KBM-7 (cell line): ENCODE results near the gene IP6K2.
"Not testable (repeated sequence)": the region's sequence is repeated elsewhere in the genome, so short reads cannot be mapped to it uniquely, and the experiment has no call there.

ENCODE experiments used
- DNase-seq: peaks from one replicate; pipeline ENCODE4 v3.0.0-alpha.2; 2015
- in situ Hi-C: fragments of 300-500 bp; cut with MboI; formaldehyde crosslinking; loops from 2 replicates; pipeline ENCODE4 v1.14.3; 2020; ENCODE audit warnings: low sequenced_read_pairs, low pct_unique_long_range_greater_than_20kb, mixed read lengths

Gene IP6K2

DNA sequence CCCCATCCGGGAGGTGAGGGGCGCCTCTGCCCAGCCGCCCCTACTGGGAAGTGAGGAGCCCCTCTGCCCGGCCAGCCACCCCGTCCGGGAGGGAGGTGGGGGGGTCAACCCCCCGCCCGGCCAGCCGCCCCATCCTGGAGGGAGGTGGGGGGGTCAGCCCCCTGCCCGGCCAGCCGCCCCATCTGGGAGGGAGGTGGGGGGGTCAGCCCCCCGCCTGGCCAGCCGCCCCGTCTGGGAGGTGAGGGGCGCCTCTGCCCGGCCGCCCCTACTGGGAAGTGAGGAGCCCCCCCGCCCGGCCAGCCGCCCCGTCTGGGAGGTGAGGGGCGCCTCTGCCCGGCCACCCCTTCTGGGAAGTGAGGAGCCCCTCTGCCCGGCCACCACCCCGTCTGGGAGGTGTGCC is 17.5 kb upstream of the IP6K2 start:
- DNase-seq, in situ Hi-C loops: not testable (repeated sequence)

DNA sequence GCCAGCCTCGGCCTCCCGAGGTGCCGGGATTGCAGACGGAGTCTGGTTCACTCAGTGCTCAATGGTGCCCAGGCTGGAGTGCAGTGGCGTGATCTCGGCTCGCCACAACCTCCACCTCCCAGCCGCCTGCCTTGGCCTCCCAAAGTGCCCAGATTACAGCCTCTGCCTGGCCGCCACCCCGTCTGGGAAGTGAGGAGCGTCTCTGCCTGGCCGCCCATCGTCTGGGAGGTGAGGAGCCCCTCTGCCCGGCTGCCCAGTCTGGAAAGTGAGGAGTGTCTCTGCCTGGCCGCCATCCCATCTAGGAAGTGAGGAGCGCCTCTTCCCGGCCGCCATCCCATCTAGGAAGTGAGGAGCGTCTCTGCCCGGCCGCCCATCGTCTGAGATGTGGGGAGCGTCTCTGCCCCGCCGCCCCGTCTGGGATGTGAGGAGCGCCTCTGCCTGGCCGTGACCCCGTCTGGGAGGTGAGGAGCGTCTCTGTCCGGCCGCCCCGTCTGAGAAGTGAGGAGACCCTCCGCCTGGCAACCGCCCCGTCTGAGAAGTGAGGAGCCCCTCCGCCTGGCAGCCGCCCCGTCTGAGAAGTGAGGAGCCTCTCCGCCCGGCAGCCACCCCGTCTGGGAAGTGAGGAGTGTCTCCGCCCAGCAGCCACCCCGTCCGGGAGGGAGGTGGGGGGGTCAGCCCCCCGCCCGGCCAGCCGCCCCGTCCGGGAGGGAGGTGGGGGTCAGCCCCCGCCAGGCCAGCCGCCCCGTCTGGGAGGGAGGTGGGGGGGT is 16.9 kb upstream of the IP6K2 start:
- in situ Hi-C loops = not testable (repeated sequence)

DNA sequence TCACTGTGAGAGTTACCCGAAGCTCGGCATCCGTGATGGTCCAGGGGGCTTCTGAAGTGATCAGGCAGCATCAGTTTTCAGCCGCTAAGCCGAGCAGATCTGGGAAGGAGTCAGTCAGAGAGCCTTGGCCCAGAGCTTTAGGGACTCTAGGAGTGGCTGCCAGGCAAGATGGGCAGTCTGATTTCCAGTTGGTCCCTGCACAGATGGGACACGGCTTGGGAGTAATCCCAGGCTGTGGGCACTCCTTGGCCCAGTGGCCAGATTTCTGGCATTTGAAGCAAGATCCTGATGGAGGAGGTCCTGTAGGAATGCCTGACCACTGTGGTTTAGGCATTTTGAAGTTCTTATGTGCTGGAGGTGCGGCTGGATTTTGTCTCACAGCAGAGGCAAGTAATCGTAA is 10.5 kb upstream of the IP6K2 start:
- in situ Hi-C loops = no loop called here
- DNase-seq = no peak

More for the DNA sequence above, 16.9 kb upstream of the IP6K2 start:
- DNase-seq = not testable (repeated sequence)

DNA sequence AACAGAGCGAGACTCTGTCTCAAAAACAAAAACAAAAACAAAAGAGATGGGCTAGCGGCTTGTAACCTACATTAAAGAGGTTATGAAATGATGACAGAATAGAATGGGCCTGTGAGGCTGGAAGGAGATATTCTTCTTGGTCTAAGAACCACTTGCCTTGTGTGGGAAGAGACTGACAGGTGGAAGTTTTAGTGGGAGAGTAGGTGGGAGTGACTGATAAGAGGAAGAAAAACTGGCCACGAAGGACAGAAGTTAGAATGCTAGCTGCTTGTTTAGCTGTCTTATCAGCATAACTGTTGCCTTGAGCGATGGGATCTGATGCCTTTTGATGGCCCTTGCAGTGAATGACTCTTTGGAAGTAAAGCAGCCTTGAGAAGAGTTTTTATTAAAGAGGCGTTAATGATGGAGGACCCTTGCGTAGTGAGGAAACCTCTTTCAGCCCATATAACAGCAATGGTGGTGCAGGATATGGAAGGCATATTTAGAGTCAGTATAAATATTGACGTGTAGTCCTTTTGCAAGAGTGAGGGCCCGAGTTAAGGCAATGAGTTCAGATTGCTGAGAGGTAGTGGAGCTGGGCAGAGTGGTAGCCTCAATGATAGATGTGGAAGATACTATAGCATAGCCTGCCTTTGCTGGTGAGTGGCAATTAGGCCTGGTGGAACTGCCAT is 8.3 kb upstream of the IP6K2 start:
- in situ Hi-C loops, DNase-seq: not testable (repeated sequence)

DNA sequence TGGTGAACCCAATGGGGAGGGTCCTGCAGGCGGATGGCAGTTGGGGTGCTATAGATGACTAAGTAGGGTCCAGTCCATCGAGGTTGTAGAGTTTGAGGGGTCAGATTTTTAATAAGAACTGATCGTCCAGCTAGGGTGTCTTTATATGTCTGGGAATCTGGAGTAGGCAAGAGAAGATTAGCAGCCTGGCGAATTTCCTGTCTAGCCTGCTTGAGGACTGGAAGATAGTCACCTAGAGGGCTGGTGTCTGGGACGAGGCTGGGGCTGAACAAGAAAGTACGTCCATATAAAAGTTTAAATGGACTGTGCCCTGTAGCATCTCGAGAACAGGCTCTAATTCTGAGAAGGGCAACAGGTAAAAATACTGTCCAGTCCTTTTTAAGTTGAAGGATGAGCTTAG is 6.7 kb upstream of the IP6K2 start:
- in situ Hi-C loops = no loop called here

DNA sequence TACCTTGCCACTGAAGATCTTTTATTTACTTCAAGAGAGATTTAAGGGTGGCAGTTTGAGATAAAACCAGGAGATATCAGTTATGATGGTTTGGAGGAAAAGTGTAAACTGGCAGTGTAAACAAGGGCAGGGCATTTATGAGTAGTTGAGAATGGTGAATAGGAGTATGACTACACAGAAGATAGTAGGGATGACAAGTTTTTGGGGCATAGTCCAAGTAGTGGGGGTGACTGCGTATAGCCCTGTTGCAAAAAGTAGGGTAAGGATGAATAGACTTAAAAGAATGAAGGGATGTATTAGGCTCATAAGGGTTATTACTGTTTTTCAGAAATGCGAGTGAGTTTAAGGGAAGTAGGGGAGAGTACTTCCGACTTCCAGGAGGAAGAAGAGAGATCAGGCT is 6.3 kb upstream of the IP6K2 start:
- in situ Hi-C loops, DNase-seq: not testable (repeated sequence)

More for the DNA sequence above, 6.7 kb upstream of the IP6K2 start:
- no peak for DNase-seq

DNA sequence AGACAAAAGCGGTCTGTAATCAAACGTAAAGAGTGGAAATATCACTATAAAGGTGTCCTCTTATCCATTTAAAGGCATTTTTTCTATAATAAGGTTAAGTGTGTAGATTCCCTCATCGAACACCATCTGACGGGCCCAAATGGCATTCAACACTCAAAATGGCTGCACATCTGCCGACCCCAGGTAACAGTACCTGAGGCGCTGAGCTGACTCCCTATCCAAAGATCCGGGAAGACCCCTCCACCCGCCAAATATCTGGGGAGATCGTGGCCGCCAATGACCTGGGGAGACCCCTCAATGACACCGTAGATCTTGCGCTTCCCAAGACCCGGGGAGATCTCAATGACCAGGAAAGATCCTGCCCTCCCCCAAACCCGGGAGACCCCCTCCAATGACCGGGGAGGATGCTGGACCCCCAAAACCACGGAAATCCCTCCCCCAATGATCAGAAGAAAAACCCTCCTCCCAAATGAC is 476 bp downstream of the IP6K2 start:
- in situ Hi-C loops = no loop called here
- peak; percentile 32 for DNase-seq

DNA sequence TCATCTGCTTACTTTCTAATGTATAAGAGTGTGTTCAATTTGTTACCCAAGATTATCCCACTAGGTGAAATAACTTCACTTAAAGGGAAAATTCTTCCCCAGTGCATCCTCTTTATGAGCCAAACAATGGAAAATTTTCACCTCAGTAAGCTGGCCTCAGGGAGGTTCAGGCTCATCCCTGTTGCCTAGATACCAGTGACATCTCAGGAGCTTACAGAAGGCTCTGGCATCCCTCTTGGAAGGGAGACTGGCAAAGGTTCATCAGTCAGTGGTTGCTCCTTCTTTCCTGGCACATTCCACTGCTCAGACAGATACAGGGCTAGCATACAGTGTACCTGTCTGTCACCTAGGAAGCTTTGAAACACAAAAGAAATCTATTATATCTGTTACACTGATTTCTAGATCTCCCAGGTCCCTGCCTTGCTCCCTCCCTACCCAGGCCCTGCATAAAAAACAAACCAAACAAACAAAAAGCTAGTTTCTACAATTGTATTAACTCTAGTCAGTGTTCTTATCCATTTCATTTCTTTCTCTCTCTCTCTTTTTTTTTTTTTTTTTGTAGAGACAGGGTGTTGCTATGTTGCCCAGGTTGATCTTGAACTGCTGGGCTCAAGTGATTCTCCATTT is 1.7 kb downstream of the IP6K2 start:
- no peak for DNase-seq

DNA sequence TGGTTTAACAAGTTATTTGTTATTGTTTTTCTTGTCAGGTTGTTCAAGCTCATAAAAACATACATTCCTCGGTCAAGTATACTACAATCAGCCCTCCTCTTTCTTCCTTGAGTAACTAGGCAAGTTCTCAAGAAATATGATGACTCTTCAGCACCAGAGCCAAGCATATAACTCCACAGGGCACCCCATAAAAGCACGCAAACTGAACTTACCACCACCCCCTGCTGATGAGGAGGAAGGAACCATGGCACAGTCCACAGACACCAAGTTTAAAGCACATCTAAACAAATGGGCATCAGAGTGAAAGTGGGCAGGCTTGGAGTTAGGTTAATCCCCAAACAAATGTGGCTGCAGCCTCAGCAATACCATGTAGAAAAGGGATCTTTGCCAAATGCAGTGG is 5.3 kb downstream of the IP6K2 start:
- in situ Hi-C loops = no loop called here
- DNase-seq = no peak

More for the DNA sequence above, 1.7 kb downstream of the IP6K2 start:
- in situ Hi-C loops = no loop called here

DNA sequence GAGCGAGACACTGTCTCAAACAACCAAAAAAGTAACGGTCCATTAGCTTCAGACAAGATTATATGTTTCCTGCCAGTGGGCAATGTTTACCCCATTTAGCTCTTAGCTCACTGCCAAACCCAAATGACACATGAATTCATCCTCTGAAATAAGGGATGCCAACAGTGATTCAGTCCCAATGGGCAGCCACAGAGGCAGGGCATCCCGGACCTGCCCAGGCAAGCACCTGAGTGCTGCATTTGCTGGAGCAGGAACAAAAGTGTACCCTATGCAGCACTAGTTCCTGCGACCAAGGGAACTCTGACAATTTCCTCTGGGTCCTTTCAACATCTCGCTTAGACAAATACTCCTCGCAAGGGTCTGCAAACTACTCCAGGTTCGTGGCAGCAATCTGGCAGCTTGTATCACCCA is 8.0 kb downstream of the IP6K2 start:
- in situ Hi-C loops = no loop called here
- no peak for DNase-seq

DNA sequence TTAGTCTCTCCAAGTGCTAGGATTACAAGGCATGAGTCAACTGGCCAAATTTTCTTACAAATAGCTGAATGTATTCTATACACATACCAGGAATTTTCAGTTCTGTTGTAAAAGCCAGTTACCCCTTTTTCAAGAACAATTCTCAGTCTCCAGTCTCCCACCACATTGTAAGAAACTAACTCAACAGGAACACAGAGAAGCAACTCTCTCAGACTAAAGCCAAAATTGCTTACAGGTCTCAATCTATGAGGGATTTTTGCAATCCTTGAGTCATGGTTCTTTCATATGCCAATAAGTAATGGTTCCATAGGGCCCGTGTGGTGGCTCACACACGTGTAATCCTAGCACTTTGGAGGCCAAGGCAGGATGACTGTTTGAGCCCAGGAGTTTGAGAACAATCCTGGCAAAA is 8.5 kb downstream of the IP6K2 start:
- no peak for DNase-seq
- in situ Hi-C loops = no loop called here

DNA sequence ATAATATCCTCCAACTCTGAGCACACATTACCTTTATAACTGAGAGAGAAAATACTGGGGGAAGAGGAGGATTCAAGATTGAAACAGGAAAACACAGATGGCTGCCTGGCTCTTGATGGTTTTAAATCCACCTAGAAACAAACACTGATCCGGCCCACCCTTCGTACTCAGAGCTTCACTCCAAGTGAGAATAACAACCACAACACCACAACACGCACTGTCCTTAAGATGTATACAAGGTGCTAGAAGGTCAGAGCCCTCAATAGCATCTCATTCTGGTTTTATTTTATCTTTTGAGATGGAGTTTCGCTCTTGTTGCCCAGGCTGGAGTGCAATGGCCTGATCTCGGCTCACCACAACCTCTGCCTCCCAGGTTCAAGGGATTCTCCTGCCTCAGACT is 9.9 kb downstream of the IP6K2 start:
- DNase-seq = no peak
- in situ Hi-C loops = no loop called here

DNA sequence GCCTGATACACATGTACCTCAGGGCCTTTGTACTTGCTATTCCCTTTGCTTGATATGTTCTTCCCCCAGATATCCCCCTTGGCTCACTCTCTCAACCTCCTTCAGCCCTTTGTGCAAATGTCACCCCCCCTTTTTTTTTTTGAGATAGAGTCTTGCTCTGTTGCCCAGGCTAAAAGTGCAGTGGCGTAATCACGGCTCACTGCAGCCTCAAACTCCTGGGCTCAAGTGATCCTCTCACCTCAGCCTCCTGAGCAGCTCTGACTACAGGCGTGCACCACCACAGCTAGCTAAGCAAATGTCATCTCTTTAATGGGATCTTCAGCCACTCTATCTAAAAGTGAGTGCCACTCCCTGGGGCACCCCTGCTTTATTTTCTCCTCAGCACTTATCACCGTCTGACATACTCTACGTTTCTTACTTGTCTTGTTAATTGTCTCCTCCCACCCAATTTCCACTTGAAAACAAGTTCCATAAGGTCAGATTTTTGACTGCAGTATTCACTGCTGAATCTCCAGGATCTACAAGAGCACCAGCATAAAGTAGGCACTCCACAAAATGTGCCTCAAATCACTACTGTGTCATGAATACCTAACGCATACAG is 14.6 kb downstream of the IP6K2 start:
- in situ Hi-C loops = no loop called here
- no peak for DNase-seq

DNA sequence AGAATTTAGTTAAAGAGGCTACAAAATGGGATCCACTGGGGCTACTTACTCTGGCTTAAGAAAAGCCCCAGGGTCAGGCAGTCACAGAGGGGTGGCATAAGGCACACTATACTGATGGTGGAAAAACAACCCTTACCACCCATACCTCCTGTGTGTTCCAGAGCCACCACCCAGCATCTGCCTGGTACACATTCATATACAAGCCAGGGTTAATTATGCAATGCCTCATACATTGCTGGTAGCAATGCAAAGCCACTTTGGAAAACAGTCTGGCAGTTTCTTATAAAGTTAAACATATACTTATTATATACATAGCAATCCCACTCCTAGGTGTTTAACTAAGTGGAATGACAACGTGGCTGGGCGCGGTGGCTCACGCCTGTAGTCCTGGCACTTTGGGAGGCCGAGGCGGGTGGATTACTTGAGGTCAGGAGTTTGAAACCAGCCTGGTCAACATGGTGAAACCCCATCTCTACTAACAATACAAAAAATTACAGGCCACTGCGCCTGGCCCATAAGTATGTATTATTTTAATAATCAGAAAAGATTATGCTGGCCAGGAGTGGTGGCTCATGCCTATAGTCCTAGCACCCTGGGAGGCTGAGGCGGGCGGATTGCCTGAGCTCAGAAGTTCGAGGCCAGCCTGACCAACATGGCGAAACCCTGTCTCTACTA is 16.2 kb downstream of the IP6K2 start:
- DNase-seq = no peak
- in situ Hi-C loops = no loop called here

DNA sequence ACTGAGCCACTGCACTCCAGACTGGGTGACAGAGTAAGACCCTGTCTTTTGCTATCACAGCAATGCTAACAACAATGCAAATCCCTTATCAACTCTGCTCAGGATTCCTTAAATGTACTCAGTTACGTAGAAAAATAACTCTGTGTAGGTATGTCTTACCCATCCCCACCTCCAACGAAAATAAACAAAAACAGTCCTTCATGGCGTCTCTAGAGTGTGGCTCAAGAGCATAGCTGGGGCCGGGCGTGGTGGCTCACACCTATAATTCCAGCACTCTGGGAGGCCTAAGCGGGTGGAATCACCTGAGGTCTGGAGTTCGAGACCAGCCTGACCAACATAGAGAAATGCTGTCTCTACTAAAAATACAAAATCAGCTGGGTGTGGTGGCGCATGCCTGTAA is 18.1 kb downstream of the IP6K2 start:
- no peak for DNase-seq
- in situ Hi-C loops = no loop called here

DNA sequence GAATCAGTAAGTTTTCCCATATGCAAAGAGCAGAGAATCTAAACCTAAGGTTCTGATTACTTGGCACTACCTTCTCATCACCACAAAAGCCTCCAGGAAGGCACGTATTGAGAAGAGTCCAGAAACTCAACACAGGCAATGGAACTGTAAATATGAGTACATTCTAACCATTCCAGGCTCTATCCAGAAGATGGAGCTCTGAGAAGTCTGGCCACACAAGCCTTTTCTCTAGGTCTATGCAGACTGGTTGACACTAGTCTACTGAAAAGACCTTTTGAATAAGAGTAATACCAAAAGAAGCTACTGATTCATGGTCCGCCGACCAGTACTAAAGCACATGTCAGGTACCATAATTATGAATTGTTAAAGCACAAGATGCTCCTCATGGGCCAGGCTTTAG is 19.1 kb downstream of the IP6K2 start:
- in situ Hi-C loops = no loop called here
- DNase-seq = no peak

DNA sequence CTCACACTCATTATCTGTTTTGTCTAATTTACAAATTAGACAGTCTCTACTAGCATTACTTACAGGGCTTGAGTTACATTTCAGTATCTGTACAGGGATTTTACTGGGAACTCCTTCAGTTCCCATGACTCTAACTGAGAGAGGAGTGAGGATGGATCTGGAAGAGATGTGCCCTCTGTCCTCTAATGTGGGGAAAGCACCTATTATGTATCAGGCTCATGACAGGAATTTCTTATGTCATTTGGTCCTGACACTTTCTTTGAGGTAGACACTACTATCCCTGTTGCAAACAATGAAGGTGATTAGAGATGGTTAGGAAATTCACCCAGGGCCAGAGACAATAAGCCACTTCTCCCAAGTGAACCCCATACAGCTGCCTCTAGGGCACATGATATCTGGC is 20.4 kb downstream of the IP6K2 start:
- no peak for DNase-seq
- in situ Hi-C loops = no loop called here

DNA sequence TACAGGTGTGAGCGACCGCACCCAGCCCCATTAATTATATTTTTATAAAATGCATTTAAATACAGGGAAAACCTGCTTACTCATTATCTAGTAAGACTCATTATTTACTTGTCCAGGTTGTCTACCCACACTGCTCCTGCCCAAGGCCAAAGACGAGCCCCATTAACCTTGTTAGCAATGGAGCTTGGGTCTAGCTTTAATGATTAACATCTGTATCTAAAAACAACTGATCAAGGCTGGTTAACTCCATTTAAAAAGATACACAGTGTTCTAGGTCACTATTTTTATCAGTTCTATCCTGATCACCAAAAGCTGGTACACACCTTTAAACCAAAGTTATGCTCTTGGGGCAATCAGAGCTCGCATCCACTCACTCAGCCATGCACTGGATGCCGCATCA is 20.9 kb downstream of the IP6K2 start:
- no peak for DNase-seq
- in situ Hi-C loops = no loop called here

DNA sequence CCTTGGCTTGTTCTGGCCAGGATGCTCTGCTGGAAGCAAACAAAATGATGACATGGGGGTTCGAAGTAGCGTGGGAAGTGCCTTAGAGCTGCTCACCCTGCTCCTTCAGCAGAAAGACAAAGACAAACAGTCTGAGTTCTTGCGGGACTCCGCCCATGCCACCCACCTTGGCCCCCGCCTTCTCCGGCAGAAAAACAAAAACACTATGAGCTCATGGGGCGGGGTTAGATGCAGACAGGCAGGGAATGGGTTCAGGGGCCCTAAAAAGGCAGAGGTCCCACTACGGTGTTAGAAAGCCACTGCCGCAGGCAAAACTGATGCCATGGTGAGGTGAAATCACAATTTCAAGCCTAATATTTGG is 21.6 kb downstream of the IP6K2 start:
- no peak for DNase-seq
- in situ Hi-C loops = no loop called here
